HG02884 (cell line): ENCODE measurements around the gene CADPS2.
"Not testable (repeated sequence)": the region's sequence is repeated elsewhere in the genome, so short reads cannot be mapped to it uniquely, and the experiment has no call there.

Source experiments
- ATAC-seq: cut with Tn5 transposase; IDR thresholded peaks from one replicate; pipeline ENCODE4 v1.9.1; 2021; ENCODE audit warnings: mild to moderate bottlenecking, moderate library complexity; ENCODE audit not compliant: unreplicated experiment

CADPS2 gene

GRCh38 chr7:122677149-122677548 is 209.1 kb downstream of the CADPS2 start:
- ATAC-seq = no peak

GRCh38 chr7:122676466-122676865 is 209.8 kb downstream of the CADPS2 start:
- no peak for ATAC-seq

- ATAC-seq = no peak
Observed at GRCh38 chr7:122675621-122676020, 210.6 kb downstream of the CADPS2 start.

GRCh38 chr7:122675011-122675410 is 211.2 kb downstream of the CADPS2 start:
- no peak for ATAC-seq

- ATAC-seq = no peak
Observed at GRCh38 chr7:122674502-122674901, 211.8 kb downstream of the CADPS2 start.

GRCh38 chr7:122673951-122674350 is 212.3 kb downstream of the CADPS2 start:
- no peak for ATAC-seq

- ATAC-seq = no peak
Observed at GRCh38 chr7:122672536-122672935, 213.7 kb downstream of the CADPS2 start.

- no peak for ATAC-seq
Observed at GRCh38 chr7:122663733-122664132, 222.5 kb downstream of the CADPS2 start.

- no peak for ATAC-seq
Observed at GRCh38 chr7:122658856-122659255, 227.4 kb downstream of the CADPS2 start.

- no peak for ATAC-seq
Observed at GRCh38 chr7:122653685-122654084, 232.6 kb downstream of the CADPS2 start.

GRCh38 chr7:122652876-122653275 is 233.4 kb downstream of the CADPS2 start:
- ATAC-seq = no peak

- ATAC-seq = no peak
Observed at GRCh38 chr7:122651451-122651850, 234.8 kb downstream of the CADPS2 start.

- no peak for ATAC-seq
Observed at GRCh38 chr7:122643250-122643649, 243.0 kb downstream of the CADPS2 start.

GRCh38 chr7:122638459-122638858 is 247.8 kb downstream of the CADPS2 start:
- no peak for ATAC-seq

- no peak for ATAC-seq
Observed at GRCh38 chr7:122637784-122638183, 248.5 kb downstream of the CADPS2 start.

- ATAC-seq = not testable (repeated sequence)
Observed at GRCh38 chr7:122635481-122635880, 250.8 kb downstream of the CADPS2 start.

GRCh38 chr7:122633472-122633871 is 252.8 kb downstream of the CADPS2 start:
- ATAC-seq = no peak

- no peak for ATAC-seq
Observed at GRCh38 chr7:122632238-122632637, 254.0 kb downstream of the CADPS2 start.

GRCh38 chr7:122629412-122629953 is 256.8 kb downstream of the CADPS2 start:
- ATAC-seq = no peak

GRCh38 chr7:122628651-122629411 is 257.4 kb downstream of the CADPS2 start:
- ATAC-seq = no peak

GRCh38 chr7:122626785-122627184 is 259.5 kb downstream of the CADPS2 start:
- ATAC-seq = no peak

- no peak for ATAC-seq
Observed at GRCh38 chr7:122622682-122623081, 263.6 kb downstream of the CADPS2 start.

GRCh38 chr7:122619664-122620063 is 266.6 kb downstream of the CADPS2 start:
- ATAC-seq = no peak
